Measurements from ENCODE around the gene DOCK4. TPM values are rescaled to one million over a fixed set of nuclear protein-coding genes. Genes with fewer than 3 reads are reported as not detected.

Gene DOCK4
- total RNA-seq, 1 donor from 2014 or later = 32.2 TPM

GRCh38 chr7:112023282-112023681 lies 182.9 kb downstream of the DOCK4 start:
- Mint-ChIP-seq H3K4me3 (ENCODE audit: unreplicated experiment) (no peak overlapping the region), H3K27me3 (ENCODE audit: low read depth, unreplicated experiment) (no peaks in the 10 kb centered on the region), H3K36me3 (ENCODE audit: low read depth, unreplicated experiment) (no peaks in the 10 kb centered on the region), H3K27ac (ENCODE audit: unreplicated experiment) (no peak overlapping the region), H3K9me3 (ENCODE audit: unreplicated experiment) (no peaks in the 10 kb centered on the region), H3K4me1 (ENCODE audit: low read depth, unreplicated experiment) (no peaks in the 10 kb centered on the region)
- Histone ChIP-seq H3K36me3 (ENCODE audit: insufficient read depth, low read length) (no peaks in the 10 kb centered on the region), H3K4me2 (ENCODE audit: low read length) (no peak overlapping the region), H3K27ac (ENCODE audit: low read depth, low read length) (no peak overlapping the region), H3K4me3 (ENCODE audit: insufficient read depth, low read depth, low read length) (no peak overlapping the region), H3K79me2 (ENCODE audit: insufficient read depth, low read length) (no peaks in the 10 kb centered on the region), H4K20me1 (ENCODE audit: insufficient read depth, low read length) (no peaks in the 10 kb centered on the region), H2AFZ (ENCODE audit: low read depth, low read length) (no peak overlapping the region), H3K9me3 (ENCODE audit: insufficient read depth, low read depth, low read length) (no peaks in the 10 kb centered on the region), H3K4me1 (ENCODE audit: insufficient read depth, low read length) (no peaks in the 10 kb centered on the region), H3K9ac (ENCODE audit: low read length) (no peak overlapping the region), H3K27me3 (ENCODE audit: insufficient read depth, low read length) (no peaks in the 10 kb centered on the region)
- DNase-seq (ENCODE audit: low read depth) (no peak), FAIRE-seq (no peak)
- no peak for TF ChIP-seq CTCF (IDR thresholded peaks at IDR 0.05; ENCODE audit: insufficient read depth, low read depth, low read length)
- TF ChIP-seq EZH2 (IDR thresholded peaks at IDR 0.05; ENCODE audit: insufficient read depth, low read length) = no peak

GRCh38 chr7:112022128-112022527 lies 184.1 kb downstream of the DOCK4 start:
- no peak overlapping the region for H3K9ac ChIP-seq (ENCODE audit: low read length)
- DNase-seq (ENCODE audit: low read depth) = no peak
- H3K9me3 Mint-ChIP-seq (ENCODE audit: unreplicated experiment) = no peaks in the 10 kb centered on the region

More at GRCh38 chr7:112022128-112022527, 184.1 kb downstream of the DOCK4 start:
- no peaks in the 10 kb centered on the region for H3K9me3 ChIP-seq (ENCODE audit: insufficient read depth, low read depth, low read length)
- H3K79me2 ChIP-seq (ENCODE audit: insufficient read depth, low read length) = no peaks in the 10 kb centered on the region
- no peak overlapping the region for H3K4me3 Mint-ChIP-seq (ENCODE audit: unreplicated experiment)
- TF ChIP-seq EZH2 (IDR thresholded peaks at IDR 0.05; ENCODE audit: insufficient read depth, low read length) = no peak
- TF ChIP-seq CTCF (IDR thresholded peaks at IDR 0.05; ENCODE audit: insufficient read depth, low read depth, low read length) = no peak
- H3K4me1 ChIP-seq (ENCODE audit: insufficient read depth, low read length) = no peaks in the 10 kb centered on the region
- H3K27me3 ChIP-seq (ENCODE audit: insufficient read depth, low read length) = no peaks in the 10 kb centered on the region
- no peak overlapping the region for H3K27ac Mint-ChIP-seq (ENCODE audit: unreplicated experiment)
- FAIRE-seq = no peak
- H3K36me3 ChIP-seq (ENCODE audit: insufficient read depth, low read length) = no peaks in the 10 kb centered on the region
- H3K4me2 ChIP-seq (ENCODE audit: low read length) = no peak overlapping the region
- H3K27ac ChIP-seq (ENCODE audit: low read depth, low read length) = no peak overlapping the region
- H4K20me1 ChIP-seq (ENCODE audit: insufficient read depth, low read length) = no peaks in the 10 kb centered on the region
- no peak overlapping the region for H2AFZ ChIP-seq (ENCODE audit: low read depth, low read length)
- no peaks in the 10 kb centered on the region for H3K4me1 Mint-ChIP-seq (ENCODE audit: low read depth, unreplicated experiment)
- no peak overlapping the region for H3K4me3 ChIP-seq (ENCODE audit: insufficient read depth, low read depth, low read length)
- no peaks in the 10 kb centered on the region for H3K27me3 Mint-ChIP-seq (ENCODE audit: low read depth, unreplicated experiment)
- no peaks in the 10 kb centered on the region for H3K36me3 Mint-ChIP-seq (ENCODE audit: low read depth, unreplicated experiment)
